ENCODE measurements around the gene GNAO1.

GRCh38 chr16:56196381-56196780, 5.1 kb downstream of the GNAO1 start:
- no peak for TF ChIP-seq CTCF (IDR thresholded peaks at IDR 0.05)
- no peak for TF ChIP-seq POLR2A (IDR thresholded peaks at IDR 0.05)
- TF ChIP-seq POLR2AphosphoS5 (IDR thresholded peaks at IDR 0.05) = no peak
